PFSK-1 (cell line): ENCODE measurements around the gene CACNA1H.

Experiments used
- FOXP2 ChIP-seq: optimal IDR thresholded peaks from 2 replicates; pipeline ENCODE3; 2011; ENCODE audit warnings: borderline replicate concordance, control low read depth, inconsistent platforms; ENCODE audit not compliant: insufficient read depth; ENCODE audit errors: extremely low read length, extremely low read depth
- POLR2AphosphoS5 ChIP-seq: IDR thresholded peaks from 2 replicates; pipeline ENCODE4 v1.6.1; 2012; ENCODE audit warnings: low read depth, mild to moderate bottlenecking, control low read depth, low read length, moderate library complexity
- REST ChIP-seq, 2 experiments: IDR thresholded peaks; 2 replicates each; pipeline versions ENCODE4 v1.6.1 to v1.8.0; 2011 to 2012; ENCODE audit warnings: low read depth in 2 of 2, low read length in 2 of 2, control low read depth in 1 of 2, inconsistent platforms in 1 of 2, mild to moderate bottlenecking in 1 of 2, moderate library complexity in 1 of 2; ENCODE audit not compliant: insufficient read depth in 1 of 2
- SIN3A ChIP-seq: IDR thresholded peaks from 2 replicates; pipeline ENCODE4 v1.6.1; 2012; ENCODE audit warnings: mild to moderate bottlenecking, low read length, moderate library complexity, borderline replicate concordance; ENCODE audit not compliant: insufficient read depth
- TAF1 ChIP-seq: IDR thresholded peaks from 2 replicates; pipeline ENCODE4 v1.6.1; 2012; ENCODE audit warnings: low read length, control low read depth, borderline replicate concordance; ENCODE audit not compliant: insufficient read depth

Gene CACNA1H

GRCh38 chr16:1154291-1154886 lies 1.5 kb downstream of the CACNA1H start:
- no peak for TF ChIP-seq FOXP2
- TF ChIP-seq SIN3A, result no peak
- no peak for TF ChIP-seq TAF1
- TF ChIP-seq POLR2AphosphoS5, result no peak

- TF ChIP-seq TAF1 (no peak), FOXP2 (no peak), SIN3A (no peak), POLR2AphosphoS5 (no peak), REST (IDR thresholded peaks at IDR 0.05; ENCODE audit: insufficient read depth in 1 of 2, low read depth in 2 of 2, low read length in 2 of 2) (no peak)
Measured at GRCh38 chr16:1154887-1155331, 2.0 kb downstream of the CACNA1H start.

GRCh38 chr16:1155353-1156054 lies 2.6 kb downstream of the CACNA1H start:
- TF ChIP-seq POLR2AphosphoS5 (no peak), FOXP2 (no peak), TAF1 (no peak), REST (IDR thresholded peaks at IDR 0.05; ENCODE audit: insufficient read depth in 1 of 2, low read depth in 2 of 2, low read length in 2 of 2) (no peak), SIN3A (no peak)

- TF ChIP-seq TAF1 (no peak), SIN3A (no peak), POLR2AphosphoS5 (no peak), FOXP2 (no peak), REST (IDR thresholded peaks at IDR 0.05; ENCODE audit: insufficient read depth in 1 of 2, low read depth in 2 of 2, low read length in 2 of 2) (no peak)
Measured at GRCh38 chr16:1156055-1156982, 3.4 kb downstream of the CACNA1H start.

GRCh38 chr16:1156983-1157638 lies 4.2 kb downstream of the CACNA1H start:
- TF ChIP-seq TAF1, result no peak
- no peak for TF ChIP-seq POLR2AphosphoS5
- TF ChIP-seq REST (IDR thresholded peaks at IDR 0.05; ENCODE audit: insufficient read depth in 1 of 2, low read depth in 2 of 2, low read length in 2 of 2), result no peak
- no peak for TF ChIP-seq SIN3A
- no peak for TF ChIP-seq FOXP2
